ENCODE measurements around the gene ST8SIA5.

Gene ST8SIA5

DNA sequence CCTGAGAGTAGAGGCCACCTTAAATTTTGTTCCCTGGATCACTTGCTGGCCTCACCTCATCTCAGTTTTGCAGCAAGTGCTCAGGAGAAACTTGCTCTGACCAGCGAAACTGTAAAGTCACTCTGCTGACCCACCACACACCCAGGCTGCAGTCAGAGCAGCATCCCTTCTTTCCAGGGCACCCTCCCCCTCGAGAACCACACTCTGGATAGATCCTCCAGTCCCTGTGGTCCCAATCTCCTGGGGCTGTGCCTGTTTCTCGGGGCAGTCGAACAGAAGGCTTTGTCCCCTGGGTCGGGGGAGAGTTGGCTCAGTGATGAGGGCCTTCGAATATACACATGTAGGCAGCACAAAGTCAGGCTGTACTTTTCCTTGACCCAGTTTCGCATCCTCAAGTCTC, 18.4 kb downstream of the ST8SIA5 start:
- no peak for DNase-seq (ENCODE audit: low spot score)

DNA sequence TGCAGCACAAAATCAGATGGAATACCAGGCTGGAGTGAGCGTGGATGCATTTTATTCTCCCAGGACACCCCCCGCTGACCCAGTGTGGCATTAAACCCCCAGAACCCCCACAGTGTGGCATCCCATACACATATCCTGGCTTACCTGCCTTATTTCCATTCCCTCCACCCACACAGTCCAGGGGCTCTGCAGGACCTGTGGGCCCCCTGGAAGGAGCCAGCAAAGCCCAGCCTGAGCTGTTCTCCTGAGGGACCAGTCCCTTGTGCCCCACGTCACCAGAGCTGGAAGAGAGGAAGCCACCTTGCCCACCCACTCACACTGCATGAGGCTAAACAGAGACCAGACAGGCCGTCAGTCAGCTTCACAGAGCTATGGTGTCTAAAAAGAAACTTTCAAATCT, 20.1 kb downstream of the ST8SIA5 start:
- DNase-seq (ENCODE audit: low spot score), result no peak

DNA sequence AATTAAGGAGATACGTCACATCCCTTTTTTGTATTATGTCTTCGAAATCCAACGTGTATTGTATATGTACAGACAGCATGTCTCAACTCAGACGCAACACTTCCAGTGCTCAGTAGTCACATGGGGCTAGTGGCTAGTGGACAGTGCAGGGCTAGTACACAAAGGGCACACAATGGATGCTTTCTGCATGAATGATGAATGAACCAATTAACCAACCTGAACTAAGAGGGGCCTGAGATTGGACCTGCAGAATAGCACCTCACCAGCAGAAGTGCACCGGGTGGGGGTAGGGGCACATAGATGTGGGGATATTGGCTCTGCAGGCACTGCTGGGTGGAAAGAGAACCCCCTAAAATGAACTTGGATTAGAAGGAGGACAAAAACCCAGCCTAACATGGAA, 20.7 kb downstream of the ST8SIA5 start:
- no peak for DNase-seq (ENCODE audit: low spot score)

DNA sequence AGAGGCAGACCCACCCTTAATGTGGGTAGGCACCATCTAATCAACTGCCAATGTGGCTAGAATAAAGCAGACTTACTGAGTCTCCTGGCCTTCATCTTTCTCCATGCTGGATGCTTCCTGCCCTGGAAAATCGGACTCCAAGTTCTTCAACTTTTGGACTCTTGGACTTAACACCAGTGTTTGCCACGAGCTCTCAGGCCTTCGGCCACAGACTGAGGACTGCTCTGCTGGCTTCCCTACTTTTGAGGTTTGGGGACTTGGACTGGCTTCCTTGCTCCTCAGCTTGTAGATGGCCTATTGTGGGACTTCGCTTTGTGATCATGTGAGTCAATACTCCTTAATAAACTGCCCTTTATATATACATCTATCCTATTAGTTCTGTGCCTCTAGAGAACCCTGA, 21.9 kb downstream of the ST8SIA5 start:
- DNase-seq (ENCODE audit: low spot score), result no peak

GRCh38 chr18:46733872-46734271, 23.0 kb downstream of the ST8SIA5 start:
- no peak for DNase-seq (ENCODE audit: low spot score)

DNA sequence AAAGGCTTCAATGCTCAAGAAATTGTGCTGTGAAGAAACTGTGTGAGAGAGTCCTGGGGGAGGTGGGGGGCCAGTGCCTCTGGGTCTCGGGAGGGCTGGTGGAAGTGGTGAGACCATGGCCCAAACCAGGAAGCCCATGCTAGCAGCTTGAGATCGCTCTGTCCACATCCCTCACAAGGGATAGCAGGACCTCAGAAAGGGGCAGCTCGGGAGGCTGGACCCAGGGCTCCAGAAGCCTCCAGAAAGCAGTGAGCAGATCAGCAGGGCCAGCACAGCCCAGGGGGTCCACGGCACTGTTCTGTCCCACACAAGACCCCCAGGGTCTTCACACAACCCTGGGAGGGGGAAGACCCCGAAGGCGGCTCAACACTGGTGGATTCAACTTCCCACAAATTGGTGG, 24.1 kb downstream of the ST8SIA5 start:
- DNase-seq (ENCODE audit: low spot score), result no peak

GRCh38 chr18:46732201-46732600, 24.7 kb downstream of the ST8SIA5 start:
- DNase-seq (ENCODE audit: low spot score), result no peak

- no peak for DNase-seq (ENCODE audit: low spot score)
These were observed 25.5 kb downstream of the ST8SIA5 start for GRCh38 chr18:46731316-46731715.

DNA sequence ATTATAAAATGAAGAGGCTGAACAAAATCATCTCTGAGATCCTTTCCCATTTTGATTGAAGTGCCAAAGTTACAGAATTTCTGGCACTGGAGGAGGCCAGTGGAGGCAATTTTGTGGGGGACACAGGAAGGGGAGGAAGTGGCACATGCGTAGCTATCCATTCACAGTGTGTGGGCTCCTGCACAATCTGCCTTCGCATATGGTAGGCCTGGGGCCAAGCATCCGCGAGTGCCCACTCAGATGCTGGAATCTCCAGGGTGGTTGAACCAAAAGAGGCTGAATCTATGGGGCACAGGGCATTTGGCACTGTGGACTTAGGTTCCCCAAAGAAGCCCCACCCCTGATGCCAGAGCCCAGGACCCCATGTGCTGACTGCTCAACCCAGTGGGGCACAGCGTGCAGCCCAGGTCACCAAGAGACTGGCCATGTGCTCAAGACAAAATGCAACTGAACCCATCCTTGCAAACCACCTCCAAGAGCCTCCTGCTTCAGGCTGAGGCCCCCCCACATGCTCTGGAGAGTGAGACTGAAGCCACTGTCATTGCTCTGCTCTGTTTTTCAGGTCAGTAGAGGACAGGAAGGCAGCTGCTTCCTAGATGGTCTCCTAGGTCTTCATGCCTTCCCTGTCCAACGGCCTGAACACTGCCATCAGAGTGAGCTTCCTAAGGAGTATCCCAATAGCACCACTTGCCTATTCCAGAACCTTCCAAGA, 28.5 kb downstream of the ST8SIA5 start:
- DNase-seq (ENCODE audit: low spot score), result no peak

DNA sequence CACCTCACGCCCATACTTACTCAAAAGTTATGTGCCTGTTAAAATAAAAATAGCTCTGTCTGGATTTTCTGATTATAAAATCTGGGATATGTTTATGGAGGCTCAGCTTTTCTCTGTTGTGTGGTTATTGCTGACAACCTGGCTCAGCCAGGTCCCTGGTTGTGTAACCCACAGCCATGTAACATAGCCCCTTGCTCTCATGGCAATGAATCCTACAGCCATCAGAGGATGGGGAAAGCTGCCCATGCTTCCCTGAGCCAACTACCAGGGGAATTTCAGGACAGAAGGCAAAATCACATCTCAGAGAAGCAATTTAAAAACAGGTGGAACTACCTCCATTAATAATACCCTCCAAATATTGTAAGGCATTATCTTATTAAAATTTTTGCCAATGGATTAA, 29.7 kb downstream of the ST8SIA5 start:
- no peak for DNase-seq (ENCODE audit: low spot score)

GRCh38 chr18:46725310-46725709, 31.5 kb downstream of the ST8SIA5 start:
- DNase-seq (ENCODE audit: low spot score), result no peak

DNA sequence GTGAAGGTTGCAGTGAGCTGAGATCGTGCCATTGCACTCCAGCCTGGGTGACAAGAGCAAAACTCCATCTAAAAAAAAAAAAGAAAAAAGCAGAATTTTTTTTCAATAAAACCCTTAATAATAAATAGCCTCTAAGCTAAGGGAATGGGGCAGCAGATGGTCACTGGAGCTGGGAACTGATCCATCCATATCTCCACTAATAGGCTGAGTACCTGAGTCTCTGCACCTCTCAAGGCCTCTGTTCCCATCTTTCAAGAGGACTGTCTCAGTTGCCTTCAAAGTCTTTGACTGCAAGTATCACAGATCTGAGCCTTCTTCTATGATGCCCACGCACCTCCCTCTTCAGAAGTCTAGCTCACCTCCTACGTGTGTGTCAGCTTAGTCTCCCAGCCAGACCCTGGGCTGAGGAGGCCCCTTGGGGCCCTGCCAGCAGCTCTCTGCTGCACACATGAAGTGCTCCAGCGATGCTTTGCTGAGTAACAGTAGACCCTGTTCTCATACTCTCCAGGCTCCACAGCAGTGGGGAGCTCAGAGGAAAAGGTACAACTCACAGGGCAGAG, 32.9 kb downstream of the ST8SIA5 start:
- no peak for DNase-seq (ENCODE audit: low spot score)

DNA sequence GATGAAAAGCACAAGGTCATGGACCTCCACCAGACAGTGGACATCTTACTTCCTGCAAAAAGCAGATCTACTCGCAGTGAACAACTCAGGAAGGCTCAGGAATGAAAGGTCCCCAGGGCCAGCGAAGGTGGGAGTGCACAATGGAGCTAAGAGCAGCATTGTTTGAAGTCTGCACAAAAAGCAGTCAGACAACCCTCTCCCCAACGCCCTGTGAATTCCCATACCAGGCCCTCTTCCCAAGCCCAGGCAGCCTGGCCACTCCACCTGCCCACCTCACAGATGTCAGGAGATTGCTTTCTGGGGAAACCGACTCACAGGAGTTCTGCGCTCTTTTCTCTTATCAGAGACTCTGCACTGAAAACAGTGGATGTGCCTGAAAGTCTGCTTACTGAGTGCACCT, 34.8 kb downstream of the ST8SIA5 start:
- no peak for DNase-seq (ENCODE audit: low spot score)

DNA sequence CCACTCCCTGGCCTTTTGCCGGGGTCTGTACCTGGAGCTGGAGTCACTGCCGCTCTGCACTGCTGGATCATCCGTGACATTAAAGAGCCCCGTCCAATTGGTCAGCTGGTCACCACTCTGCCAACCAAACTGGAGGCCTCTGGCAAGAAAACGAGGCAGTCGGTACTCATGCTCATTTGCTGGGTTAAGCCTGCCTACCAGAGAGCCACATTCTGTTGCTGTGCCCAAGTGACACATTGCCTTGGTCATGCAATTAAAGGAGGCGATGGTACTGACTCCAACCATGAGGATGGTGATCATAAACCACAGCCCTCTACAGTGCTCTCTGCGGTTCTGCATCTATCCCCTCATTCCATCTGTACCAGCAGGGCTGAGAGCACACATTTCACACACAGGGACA, 35.5 kb downstream of the ST8SIA5 start:
- DNase-seq (ENCODE audit: low spot score), result no peak

- DNase-seq (ENCODE audit: low spot score), result no peak
These were observed 36.3 kb downstream of the ST8SIA5 start for GRCh38 chr18:46720521-46720920.

GRCh38 chr18:46720092-46720491, 36.8 kb downstream of the ST8SIA5 start:
- DNase-seq (ENCODE audit: low spot score), result no peak

DNA sequence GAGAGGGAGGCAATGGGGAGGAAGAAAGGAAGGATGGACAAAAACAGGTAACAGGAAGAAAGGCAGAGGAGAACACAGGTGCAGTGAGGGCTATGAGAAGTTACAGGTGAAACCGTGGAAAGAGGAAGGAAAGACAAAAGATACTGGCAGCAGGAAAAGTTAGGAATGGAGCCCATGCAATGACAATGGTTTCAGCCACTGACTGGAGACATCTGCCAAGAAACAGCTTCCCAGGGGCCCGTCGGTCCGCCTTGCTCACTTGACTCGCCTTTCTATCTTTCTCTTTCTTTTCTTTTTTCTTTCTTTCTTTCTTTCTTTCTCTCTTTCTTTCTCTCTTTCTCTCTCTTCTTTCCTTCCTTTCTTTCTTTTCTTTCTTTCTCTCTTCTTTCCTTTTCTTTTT, 37.5 kb downstream of the ST8SIA5 start:
- DNase-seq (ENCODE audit: low spot score), result no peak

DNA sequence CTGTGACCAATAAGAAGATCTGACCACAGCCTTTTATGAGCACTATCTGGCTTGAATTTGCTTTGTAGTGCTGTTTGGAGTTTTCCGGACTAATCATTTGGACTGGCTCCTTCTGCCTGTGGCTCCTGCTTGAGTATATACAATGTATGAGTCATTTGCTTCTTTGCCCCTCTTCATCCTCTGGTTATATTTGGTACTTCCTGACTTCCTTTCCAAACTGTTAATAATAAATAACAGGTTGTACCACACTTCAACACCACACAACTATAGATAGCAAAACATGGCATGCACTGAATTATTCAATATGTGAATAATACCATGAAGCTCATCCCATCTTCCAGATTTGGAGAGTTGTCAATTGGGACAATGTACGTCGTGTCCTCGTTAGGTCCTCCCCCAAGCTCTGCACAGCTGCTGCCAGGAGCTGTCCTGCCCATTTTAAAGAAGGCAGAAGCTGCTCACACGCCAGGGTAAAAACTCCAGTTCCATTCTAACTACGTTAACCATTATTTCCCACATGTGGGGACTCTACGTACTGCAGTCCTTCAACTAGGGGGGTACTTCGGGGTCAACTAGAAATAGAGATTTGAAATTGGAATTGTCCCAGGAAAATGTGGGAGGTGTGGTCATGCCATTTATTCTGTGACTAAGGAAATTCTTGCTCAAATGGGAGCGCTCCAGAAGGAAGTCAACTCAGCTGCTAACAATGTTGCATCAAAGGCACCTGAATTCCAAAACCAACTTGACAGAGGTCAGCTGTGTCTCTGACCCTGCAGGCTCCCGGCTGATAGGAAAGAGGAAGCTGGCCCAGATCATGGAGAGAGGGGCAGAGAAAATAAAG, 38.1 kb downstream of the ST8SIA5 start:
- no peak for DNase-seq (ENCODE audit: low spot score)

DNA sequence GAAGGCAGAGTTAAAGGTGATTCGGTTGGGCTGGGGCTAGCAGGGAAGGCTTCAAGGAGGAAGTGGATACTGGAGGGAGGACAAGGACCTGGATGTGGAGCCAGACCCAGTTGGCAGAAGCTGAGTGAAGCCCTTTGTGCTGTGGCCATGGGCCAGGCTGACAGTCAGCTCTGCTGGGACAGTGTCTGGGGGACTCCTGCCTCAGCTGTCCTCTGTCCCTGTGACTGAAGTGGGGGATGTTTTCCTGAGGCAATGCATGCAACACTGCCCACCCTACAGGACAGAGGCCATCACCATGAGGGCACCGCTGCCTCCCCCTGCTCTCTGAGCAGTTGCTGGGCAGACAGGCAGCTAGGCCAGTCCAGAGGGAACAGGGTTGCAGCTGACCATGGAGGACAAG, 40.0 kb downstream of the ST8SIA5 start:
- no peak for DNase-seq (ENCODE audit: low spot score)

- DNase-seq (ENCODE audit: low spot score), result no peak
These were observed 40.5 kb downstream of the ST8SIA5 start for GRCh38 chr18:46716336-46716735.

DNA sequence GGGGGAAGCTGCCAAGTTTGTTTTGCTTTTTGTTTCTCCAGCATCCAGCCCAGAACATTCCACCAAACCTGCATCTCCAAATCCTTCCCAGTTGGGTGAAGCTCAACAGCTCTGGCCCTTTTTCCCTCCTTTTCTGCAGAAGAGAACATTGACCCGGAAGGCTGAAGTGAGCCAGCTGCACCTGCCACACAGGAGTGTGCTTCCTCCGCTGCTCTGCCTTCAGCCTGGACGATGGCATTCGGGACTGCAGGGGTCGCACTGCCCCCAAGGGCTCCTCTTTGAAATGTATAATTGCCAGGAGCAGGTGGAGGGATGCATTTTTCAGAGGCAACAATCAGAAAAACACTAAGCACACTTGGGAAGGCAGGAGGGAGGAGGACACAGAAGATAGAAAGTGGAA, 41.8 kb downstream of the ST8SIA5 start:
- DNase-seq (ENCODE audit: low spot score), result no peak

DNA sequence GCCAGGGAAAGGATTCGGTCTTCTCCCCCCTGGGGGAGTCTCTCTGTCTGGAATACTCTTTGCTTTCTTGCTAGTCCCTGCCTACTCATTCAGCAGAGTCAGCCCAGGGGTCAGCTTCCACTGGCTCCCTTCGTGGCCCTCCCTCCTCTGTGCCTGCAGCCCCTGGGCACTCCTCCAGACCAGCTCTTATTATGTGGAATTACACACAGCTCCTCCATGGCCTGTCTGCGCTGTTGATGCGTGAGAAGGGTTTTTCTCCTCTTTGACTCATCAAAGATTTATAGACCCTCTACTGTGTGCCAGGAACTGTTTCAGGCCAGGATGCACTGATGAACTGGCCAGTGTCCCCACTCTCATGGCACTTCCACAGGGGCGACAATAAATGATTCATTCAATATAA, 44.4 kb downstream of the ST8SIA5 start:
- DNase-seq (ENCODE audit: low spot score), result no peak

DNA sequence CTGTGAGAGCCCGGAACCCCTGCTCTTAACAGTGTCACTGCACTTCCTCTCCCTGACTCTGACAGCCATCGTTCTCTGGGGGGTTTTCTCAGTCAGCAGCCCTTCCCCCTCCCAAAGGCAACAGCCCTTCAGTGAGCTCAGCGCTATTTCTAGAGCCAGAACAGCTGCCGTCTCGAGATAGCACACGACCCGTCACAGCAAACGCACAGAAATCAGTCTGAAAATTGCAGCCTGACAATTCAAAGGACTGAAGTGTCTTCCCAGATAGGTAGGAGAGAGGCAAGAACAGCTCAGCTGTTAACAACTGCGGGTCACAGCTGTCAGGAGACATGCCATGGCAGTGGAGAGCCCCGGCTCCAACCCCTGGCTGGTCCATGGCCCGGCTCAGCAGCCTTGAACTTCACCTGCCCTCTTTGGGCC, 45.4 kb downstream of the ST8SIA5 start:
- DNase-seq (ENCODE audit: low spot score), result peak; percentile 82

All from germinal center (tissue), 1 donor.